Fibroblast of skin of scalp (primary cell): ENCODE results near the gene ACBD4. TPM values are rescaled to one million over a fixed set of nuclear protein-coding genes. Genes with fewer than 3 reads are reported as not detected.

Experiments used
- DNase-seq: peaks from one replicate; pipeline ENCODE4 v3.0.0-alpha.2; 2013
- polyA plus RNA-seq, 2 experiments: library from polyadenylated mRNA; unstranded; fragments of 120-200 nt; gene quantifications; one replicate each; pipeline ENCODE4 v1.2.1, GENCODE V29; 2013; ENCODE audit not compliant: insufficient read length in 2 of 2

Gene ACBD4, protein sequence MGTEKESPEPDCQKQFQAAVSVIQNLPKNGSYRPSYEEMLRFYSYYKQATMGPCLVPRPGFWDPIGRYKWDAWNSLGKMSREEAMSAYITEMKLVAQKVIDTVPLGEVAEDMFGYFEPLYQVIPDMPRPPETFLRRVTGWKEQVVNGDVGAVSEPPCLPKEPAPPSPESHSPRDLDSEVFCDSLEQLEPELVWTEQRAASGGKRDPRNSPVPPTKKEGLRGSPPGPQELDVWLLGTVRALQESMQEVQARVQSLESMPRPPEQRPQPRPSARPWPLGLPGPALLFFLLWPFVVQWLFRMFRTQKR
- 4.0 TPM for polyA plus RNA-seq (2013, experiment 1 of 2; ENCODE audit: insufficient read length)
- 3.7 TPM for polyA plus RNA-seq (2013, experiment 2 of 2; ENCODE audit: insufficient read length)

DNA sequence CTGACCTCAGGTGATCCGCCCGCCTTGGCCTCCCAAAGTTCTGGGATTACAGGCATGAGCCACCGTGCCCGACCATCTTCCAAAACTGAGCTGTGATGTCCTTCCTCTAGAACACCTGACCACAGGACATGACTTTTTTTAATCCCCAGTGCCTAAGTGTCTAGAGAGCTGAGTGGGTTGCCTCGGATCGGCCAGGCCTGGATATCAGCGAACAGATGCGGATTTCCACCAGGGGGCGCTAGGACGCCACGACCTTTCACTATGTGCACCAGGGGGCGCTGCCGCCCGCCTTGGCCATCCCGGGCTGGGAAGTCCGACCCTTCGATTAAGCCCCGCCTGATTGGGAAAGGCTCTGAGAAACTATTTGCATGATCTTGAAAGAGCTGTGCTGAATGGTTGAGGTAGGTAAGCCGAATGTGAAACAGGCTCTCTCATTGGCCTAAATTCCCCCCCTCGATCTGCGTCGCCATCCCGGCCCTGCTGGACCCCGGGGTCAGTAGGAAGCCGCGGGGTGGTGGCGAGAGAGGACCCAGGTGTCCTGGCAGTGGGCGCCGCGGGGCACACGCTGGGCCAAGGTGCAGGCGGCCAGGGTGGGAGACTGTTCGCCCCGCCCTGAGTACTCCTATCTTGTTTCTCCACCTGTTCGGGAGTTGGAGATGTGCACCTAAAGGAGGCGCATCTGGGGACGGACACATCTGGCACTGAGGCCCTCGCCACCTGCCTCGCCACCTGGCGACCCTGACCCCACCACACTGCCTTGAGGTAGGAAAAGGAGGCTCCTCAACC is at the start of gene ACBD4:
ACBD4 (plus strand) TSS at position 496 of the 786 bp plus-strand sequence. CDS start 458 bp downstream, outside the sequence.
- DNase-seq: peak; percentile 97

DNA sequence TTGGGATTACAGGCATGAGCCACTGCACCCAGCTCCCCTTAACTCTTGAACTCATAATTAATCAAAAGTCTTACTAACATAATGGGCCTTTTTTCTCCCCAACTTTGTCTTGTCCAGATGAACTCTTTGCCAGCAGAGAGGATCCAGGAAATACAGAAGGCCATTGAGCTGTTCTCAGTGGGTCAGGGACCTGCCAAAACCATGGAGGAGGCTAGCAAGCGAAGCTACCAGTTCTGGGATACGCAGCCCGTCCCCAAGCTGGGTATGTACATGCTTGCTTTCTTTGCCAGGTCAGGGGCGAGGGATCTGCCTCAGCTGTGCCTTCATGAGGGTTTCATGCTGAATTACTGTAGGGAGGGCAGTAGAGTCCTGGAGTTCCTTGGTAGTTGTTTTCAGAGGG is 49.1 kb upstream of the ACBD4 start:
- no peak for DNase-seq

DNA sequence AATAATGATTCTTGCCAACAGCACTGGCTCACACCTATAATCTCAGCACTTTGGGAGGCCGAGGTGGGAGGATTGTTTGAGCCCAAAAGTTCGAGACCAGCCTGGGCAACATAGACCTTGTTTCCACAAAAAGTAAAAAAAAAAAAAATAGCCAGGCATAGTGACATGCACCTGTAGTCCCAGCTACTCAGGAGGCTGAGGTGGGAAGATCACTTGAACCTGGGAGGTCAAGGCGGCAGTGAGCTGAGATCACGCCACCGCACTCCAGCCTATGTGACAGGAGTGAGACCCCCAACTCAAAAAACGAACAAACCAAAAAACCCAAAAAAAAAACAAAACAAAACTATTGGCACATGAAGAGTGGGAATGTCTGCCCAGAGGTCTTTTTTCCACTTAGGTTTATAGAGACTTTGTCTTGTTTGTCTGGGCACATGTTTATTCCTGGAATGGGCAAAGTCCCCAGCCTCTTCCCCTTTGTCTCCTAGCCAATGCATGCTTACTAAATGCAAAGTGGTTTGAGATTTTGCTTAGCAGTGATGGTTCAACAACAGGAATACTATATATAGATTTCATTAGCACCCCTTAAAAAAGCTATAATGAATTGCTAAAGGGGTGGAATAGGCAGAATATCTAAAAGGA is 48.5 kb upstream of the ACBD4 start:
- no peak for DNase-seq

DNA sequence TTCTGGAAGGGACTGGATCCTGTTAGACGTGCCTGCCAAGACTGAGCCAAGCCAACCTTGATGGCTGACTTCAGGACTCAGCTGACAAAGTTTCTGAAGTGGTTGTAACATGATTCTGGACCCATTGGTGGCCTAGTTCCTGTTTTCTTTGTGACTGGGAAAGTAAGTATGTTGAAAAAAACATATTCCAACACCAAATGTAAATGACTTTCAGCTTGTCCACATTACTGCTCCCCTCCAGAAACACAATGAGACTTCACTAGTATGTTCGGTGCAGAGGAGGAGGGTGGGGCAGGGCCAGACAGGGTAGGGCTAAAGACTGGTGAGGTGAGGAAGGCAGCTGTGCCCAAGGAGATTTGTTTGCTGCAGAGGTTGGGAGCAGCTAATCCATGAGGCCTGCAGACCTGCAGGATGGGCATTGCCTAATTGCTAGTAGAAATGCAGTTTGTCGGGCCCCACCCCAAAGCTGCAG is 47.9 kb upstream of the ACBD4 start:
- DNase-seq: peak; percentile 67

DNA sequence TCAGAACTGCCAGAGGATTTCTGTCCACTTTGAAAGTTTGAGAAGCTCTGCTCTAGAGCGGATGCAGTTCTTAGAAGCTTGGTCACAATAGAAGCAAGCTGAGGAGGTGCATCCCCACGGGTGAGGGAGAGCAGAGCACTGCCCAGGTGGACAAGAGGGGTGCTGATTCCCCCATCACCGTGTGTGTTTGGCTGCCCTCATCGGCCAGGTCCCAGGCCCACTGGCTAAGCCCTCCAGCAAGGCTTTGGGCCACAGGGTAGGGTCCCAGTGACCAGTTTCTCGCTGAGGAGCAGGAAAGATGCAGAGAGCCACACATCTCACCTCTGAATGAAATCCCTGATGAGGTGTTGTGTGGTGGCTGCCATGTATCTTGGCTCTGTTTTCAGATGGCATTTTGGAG is 47.5 kb upstream of the ACBD4 start:
- no peak for DNase-seq

DNA sequence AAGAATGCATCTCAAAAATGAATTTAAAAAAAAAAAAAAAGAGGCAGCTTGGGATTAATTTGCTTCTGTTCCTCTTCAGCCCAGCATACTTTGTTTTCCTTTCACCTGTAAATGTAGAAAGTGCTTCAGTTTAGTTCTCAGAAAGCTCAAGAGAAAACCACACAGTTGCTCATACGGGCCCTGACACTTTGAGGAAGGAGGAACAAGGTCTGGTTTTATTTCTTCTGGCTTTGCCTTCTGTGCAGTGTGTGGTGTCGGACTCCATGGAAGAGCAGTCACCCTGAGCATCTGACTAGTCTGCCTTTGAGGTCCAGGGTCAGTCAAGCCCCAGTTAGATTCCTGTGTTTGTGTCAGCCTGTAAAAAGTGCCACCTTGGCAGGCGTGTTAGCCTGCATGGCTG is 46.7 kb upstream of the ACBD4 start:
- no peak for DNase-seq

DNA sequence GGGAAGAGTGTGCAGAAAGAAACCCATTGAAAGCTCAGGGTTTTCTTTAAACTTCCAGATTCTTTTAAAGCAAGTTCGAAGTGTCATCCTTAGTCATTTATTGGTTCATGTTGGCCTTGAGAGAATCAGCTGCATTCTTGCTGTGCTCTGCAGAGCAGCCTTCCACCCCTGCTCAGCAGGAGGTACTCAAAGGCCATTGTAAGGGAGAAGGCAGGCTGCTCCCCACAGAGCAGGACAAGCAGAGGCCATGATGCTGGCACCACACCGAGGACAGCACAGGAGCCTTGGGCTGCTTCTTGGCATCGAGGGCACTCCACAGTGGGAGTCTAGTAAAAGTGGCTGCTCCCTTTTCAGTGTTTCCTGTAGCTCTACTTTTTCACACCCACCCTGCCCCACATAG is 44.8 kb upstream of the ACBD4 start:
- peak; percentile 55 for DNase-seq

DNA sequence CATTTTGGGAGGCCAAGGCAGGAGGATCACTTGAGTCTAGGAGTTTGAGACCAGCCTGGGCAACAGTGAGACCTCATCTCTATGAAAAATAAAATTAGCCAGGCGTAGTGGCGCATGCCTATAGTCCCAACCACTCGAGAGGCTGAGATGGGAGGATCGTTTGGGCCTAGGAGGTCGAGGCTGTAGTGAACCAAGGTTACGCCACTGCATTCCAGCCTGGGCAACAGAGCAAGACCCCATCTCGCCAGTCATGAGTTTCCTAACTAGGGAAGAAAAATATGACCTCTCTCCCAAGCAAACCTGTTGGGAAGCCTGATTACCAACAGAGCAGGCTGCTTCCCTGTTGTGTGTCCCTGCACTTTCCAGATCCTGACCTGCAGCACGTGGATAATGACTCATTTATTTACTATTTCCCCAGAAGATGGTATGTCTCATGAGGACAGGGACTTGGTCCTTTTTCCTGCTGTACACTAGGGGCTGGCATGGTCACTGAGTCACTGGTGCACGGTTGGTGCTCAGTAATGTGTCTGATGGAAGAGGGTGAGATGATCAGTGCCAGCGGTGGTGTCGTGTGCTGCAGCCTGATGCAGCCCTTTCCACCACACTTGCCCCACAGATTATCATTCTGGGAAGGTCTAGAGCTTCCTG is 43.6 kb upstream of the ACBD4 start:
- DNase-seq: peak; percentile 31

DNA sequence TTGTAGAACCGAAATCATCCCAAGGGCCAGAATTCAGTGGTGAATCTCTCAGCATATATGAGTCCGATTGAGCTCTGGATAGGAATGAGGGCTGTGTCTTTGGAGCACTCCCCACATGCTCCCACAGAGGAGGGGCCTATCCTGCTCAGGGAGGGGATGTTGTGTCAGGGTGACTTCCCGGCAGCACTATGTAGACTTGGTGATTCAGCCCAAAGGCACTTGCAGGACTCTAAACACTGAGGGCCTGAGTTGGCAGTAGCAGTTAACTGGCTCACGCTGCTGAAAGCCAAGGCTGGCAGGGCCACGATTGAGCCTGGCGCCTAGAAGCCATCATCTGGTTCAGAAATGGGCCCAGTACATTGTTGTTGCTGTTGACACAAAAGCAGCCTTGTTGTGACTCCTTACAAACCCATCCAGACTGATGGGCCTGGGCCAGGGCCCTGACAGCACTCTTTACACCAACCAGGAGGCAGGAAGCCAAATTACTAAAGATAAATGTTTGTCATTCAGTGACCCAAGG is 42.5 kb upstream of the ACBD4 start:
- peak; percentile 98 for DNase-seq

DNA sequence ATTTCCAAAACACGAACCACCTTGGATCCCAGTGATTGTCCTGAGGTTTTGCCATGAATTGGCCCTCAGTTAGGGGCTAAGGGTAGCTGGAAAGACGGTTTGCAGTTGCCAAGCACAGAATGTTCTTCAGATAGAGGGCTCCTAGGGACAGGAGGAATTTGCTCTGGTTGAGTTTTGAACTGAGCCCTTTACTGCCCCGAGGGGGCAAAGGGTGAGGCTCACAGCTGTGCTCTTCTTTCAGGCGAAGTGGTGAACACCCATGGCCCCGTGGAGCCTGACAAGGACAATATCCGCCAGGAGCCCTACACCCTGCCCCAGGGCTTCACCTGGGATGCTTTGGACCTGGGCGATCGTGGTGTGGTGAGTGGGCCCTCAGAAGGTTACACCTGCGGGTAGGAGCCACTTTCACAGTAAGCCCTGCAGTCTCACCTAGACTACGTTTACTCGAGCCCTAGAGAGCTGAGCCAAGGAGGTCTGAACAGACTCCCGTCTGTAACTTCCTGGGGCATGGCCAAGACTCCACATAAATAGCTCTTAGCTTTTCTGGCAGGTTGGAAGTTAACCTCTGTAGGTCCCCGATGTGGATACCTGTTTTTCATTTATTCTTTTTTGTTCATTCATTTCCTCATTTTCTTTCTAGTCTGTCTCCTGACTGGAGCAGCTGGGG is 41.9 kb upstream of the ACBD4 start:
- no peak for DNase-seq

DNA sequence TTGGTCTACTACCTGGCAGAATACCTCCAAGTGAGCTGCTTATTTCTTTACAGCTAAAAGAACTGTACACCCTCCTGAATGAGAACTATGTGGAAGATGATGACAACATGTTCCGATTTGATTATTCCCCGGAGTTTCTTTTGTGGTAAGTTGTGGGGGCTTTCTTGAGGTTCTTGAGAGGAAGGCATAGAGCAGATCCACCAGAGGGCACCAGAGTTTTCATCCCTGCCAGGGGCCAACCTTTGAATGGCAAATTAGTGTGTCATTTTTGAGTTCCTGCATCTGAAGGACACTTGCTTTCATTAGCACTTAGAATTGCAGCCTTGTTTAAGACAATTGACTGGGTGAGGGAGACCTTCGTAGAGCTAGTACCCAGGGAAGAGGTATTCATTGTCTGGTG is 39.3 kb upstream of the ACBD4 start:
- peak; percentile 42 for DNase-seq

DNA sequence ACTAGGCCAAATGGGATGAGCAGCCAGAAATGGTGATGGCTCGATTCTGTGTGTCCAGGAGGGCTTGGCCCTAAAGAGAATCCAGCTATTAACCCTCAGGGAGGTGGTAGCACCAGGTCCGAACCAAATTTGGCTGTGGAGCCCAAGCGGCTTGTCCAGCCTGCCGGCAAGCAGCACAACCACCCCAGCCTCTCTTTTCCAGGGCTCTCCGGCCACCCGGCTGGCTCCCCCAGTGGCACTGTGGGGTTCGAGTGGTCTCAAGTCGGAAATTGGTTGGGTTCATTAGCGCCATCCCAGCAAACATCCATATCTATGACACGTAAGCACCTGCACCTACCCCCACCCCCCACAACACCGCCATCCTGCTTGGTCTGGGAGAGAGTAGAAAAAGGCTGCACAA is 38.6 kb upstream of the ACBD4 start:
- no peak for DNase-seq

DNA sequence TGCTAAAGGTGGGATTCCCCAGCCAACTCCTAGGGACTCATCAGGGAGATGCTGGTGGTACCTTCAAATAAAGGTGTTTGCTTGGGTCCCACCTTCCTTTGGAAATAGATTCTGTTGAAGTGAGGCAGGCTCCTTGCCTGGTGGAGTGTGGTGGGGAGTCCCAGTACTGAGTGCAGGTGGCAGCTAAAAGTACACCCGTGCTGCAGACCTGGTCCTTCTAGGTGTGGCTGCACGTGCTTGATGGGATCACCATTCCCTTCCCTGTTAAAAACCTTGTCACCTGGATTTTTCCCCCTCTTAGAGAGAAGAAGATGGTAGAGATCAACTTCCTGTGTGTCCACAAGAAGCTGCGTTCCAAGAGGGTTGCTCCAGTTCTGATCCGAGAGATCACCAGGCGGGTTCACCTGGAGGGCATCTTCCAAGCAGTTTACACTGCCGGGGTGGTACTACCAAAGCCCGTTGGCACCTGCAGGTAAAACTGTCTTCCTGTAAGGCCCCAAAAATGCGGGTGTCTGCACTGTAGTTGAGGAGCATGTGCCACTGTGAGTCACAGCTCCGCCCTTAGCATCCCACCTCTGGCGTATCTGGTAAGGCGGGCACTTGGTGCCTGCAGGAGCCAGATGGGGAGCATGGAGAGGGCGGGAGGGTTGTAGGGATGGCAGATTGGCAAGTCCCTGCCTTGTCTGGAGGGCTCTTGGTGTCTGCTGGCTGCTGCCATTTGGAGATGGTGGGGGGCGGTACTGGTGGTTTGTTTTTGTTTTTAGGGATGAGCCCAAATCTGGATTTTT is 37.2 kb upstream of the ACBD4 start:
- no peak for DNase-seq

DNA sequence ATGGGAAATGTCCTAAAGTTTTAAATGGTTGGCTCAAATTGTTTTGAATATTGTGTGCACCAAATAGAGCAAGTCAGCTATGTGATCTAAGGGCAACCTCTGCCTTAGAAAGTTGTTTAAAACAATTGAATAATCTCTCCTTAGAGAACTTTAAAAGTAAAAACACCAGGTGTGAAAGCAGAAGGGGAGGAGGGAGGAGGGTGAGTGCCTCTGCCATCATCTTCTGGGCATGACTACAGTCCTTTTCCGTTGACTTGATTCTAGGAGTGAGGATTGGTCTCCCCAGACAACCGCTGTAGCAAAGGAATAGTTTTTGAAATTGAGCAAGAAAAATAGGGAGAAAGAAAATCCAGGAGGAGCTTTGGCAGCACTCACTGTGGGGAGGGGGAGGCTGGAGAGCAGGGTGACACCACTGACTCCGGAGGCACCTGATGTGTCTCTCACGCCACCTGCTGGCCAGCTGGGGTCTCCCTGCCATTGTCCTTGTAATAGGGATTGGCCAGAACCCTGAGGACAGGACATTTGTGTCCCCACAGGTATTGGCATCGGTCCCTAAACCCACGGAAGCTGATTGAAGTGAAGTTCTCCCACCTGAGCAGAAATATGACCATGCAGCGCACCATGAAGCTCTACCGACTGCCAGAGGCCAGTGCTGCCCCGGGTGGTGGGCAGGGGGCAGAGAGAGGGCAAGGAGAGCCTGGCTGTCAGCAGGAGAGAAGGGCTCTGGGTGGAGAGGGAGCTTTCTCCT is 36.4 kb upstream of the ACBD4 start:
- peak; percentile 77 for DNase-seq

DNA sequence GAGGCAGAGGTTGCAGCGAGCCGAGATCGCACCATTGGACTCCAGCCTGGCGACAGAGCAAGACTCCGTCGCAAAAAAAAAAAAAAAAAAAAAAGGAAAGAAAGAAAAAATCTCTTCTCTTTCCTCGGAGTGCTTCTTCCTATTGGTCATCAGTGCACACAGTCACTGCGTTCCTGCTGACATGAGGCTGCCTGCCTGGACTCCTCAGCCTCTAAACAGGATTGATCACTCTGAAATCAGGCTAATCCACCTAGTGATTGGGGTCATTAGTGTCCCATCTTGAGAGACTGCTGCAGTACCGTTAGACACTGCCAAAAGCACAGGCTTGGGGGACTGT is 34.0 kb upstream of the ACBD4 start:
- DNase-seq: no peak

DNA sequence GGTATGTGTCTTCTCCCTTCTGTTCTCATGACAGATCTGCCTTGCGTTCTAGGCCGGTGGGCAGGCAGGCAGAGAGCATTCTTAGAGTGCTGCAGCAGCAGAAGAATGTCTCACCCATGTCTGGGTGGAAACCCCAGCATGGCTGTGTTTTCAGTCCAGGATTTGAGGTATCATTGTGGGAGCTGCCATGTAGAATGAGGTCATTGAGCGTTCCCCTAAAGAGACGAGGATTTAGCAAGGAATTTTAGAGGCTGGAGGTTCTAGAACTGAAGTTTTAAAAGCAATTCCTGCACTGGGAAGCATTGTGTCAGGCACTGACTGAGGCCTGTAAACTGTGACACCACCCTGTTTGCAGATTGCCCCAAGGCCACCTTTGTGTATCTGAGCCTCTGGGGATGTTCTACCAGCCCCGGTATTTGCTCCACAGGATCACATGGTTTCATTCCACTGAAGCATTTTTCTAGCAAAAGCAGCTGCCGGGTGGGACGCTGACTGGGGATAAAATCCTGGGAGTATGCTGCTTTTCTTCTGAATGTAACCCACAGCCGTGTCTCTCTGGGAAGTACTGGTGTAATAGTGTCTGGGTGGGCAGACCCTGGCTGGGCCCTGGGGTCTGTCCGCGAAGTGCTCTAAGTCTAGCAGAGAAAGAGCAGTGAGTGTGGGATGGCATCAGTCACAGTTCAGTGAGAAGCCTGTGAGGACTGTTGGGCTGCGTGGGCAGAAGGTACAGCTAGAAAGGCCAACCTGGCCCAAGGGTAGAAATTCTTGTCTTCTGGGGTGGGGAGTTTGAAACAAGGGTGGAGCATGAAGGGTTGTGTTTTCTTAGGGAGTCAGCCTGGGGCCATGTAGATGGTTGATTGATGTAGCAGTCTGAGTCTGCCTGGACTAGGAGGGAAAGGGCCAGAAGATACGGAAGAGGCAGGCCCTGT is 33.3 kb upstream of the ACBD4 start:
- no peak for DNase-seq

DNA sequence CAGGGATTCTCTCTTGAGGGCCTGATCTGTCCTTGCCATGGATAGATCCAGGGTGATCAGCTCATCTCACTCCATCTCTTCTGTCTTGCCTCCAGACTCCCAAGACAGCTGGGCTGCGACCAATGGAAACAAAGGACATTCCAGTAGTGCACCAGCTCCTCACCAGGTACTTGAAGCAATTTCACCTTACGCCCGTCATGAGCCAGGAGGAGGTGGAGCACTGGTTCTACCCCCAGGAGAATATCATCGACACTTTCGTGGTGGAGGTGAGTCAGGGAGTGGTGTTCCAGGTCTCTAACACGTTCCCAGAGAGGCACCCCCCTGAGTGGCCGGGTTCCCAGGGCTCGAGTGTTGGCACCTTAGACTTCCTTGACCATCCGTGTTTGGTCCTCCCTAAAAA is 32.6 kb upstream of the ACBD4 start:
- DNase-seq: no peak

DNA sequence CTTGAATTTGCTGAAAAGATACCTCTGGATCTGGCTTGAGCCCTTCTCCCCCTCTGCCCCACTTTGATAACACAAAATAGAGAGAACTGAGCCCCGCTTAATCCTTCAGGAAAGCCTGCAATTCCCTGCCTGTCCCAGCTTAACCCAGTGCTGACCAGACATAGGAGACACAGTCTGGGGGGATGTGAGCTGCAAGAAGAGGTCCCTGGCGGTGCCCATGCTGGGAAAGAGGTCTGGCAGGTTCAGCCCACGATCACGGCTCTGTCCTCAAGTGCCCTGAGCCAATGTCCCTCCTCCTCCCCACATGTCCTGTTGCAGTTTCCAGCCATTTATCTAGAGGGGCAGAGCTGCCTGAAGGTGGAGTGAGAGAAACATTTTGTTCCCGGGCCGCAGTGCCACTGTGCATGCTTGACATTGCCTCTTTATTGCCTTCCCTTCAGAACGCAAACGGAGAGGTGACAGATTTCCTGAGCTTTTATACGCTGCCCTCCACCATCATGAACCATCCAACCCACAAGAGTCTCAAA is 32.2 kb upstream of the ACBD4 start:
- DNase-seq: no peak

DNA sequence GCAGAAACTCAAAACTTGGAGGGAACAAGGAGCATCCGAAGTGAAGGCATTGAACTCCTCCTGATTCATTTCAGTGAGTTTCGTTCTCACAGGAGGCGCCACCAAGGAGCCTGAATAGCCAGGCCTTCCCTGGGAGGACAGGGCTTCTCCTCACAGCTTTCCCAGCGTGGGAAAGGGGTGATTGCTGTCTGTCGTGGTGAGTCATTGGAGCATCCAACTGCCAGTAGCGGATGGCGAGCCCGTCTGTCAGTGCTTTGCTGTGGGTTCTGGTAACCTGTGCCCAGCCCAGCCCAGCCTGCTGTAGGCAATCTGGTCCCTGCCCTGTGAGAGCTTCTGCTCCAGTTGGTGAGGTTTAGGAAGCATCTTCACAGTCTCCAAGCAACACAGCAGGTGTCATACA is 31.5 kb upstream of the ACBD4 start:
- DNase-seq: no peak
